ENCODE data around the gene GATA6.
A peak's percentile ranks its signal among the peaks of the same experiment; 100 is the strongest.

The GATA6 gene

DNA sequence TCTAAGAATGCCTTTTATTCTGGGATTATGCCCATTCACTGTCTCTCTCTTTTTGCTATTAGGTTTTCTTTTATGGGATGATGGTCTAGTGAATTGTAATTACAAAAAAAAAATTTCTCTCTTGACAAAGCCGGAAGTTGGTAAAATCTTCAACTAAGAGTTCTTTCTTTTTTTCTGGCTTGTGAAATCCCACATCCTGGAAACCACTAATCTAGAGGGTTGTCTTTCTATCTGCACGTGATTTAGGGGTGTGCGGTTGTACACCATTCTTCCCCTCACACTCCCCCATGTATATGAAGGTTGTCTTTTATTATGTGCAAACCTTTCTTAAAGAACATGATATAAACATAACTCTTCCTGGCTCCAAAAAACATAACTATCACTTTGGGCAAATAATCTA lies 52.0 kb downstream of the GATA6 start:
- DNase-seq, result no peak
- in situ Hi-C loops (cut with HindIII; ENCODE audit: low pct_ligation_motif_present, low pct_unique_long_range_greater_than_20kb, low sequenced_read_pairs), result no loop called here

DNA sequence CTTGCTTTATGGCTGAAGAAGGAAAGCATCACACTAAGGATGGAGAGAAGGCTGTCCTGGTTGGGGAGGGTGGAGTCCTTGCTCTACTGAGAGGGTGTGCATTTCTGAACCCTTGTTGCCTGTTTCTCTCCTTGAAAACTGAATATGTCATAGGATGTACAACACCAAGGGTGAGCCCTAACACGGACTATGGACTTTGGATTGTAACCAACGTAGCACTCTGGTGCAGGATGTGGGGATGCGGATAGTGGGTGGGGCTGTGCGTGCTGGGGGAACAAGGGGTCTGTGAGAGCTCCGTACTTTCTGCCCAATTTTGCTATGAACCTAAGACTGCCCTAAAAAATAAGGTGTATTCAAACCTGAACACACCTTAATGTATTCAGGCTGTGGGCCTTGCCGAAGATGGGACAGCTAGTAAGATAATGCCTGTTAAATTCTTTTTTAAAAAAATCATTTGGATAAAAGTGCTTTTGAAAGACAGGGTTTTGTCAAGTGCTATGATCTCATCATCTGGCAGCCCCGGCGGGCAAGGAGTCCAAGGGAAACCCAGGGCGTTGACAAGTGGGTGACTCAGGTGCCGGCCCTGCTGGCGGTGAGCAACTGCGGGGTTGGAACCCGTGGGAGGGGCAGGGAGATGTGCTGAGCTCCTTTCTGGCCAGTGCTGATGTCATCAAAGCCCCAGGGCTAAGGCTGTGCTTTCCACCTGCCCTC lies 54.0 kb downstream of the GATA6 start:
- in situ Hi-C loops (cut with HindIII; ENCODE audit: low pct_ligation_motif_present, low pct_unique_long_range_greater_than_20kb, low sequenced_read_pairs), result no loop called here
- peak; percentile 95 for DNase-seq

DNA sequence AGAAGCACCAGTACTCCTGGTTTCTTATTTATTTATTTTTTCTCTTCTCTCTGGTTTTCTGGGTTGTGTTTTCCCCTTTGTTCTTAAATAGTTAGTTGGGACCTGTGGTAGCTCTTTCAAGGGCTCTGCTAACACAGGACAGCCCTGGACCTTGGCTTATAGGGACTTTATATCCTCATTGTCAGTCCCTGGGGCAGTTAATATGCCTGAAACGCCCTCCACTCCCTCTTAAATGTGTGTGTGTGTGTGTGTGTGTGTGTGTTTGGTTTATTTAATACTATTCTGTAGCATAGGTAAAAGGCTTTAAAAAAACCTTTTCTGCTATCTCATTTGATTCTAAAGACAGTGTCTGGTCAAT lies 54.6 kb downstream of the GATA6 start:
- DNase-seq, result no peak
- in situ Hi-C loops (cut with HindIII; ENCODE audit: low pct_ligation_motif_present, low pct_unique_long_range_greater_than_20kb, low sequenced_read_pairs), result no loop called here

DNA sequence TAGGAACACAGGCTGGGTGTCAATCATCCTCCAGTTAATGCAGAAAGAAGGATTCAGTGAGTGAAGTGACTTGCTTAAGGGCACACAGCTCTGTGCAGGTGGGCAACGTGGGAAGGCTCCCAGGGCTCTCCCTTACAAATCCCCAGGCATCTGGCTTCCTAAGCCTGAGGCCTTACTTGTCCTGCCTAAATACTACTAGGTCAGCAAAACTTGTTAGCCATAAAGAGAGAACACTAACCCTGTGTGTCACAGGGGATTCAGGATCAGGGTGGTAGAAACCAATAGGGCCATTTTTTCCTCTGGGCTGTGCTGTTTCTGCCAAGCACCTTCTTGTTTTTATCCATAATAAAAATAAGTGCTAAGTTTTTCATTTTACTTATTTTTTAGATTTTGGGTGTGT lies 55.0 kb downstream of the GATA6 start:
- in situ Hi-C loops (cut with HindIII; ENCODE audit: low pct_ligation_motif_present, low pct_unique_long_range_greater_than_20kb, low sequenced_read_pairs), result no loop called here

DNA sequence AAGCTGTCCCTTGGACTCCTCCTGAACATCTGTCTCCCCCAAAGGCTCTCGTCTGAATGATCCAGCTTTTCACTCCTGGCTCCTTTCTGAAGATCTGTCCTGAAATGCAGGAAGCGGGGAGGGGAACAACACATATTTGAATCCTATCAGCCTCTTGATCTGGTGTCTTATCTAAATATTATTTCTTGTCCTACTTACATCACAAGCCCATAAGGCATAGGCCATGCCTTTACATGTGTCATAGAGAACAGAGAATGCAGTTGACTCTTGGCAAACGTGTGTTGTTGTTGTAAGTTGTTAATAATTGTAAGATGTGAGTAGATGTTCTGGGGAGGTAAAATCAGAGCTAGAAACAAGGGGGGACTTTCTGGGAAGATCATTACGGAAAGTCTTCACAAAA lies 57.4 kb downstream of the GATA6 start:
- DNase-seq, result no peak
- in situ Hi-C loops (cut with HindIII; ENCODE audit: low pct_ligation_motif_present, low pct_unique_long_range_greater_than_20kb, low sequenced_read_pairs), result no loop called here

More for the DNA sequence above, 55.0 kb downstream of the GATA6 start:
- no peak for DNase-seq

DNA sequence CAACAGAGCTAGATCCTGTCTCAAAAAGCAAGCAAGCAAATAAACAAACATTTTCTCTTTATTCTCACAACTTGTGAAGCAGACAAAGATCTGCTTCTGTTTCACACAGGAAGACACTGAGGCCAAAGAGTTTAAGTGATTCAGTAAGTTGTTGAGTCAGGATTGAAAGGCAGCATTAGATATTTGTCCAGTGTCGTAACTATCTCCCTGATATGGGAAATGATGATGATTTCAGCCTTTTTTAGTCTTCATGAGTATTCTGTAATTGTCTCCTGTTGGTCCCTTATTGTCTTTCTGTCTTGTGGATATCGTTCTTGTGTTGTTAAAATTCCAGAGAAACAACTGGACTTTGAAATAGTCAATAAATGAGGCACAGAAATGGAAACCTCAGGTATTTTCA lies 59.6 kb downstream of the GATA6 start:
- in situ Hi-C loops (cut with HindIII; ENCODE audit: low pct_ligation_motif_present, low pct_unique_long_range_greater_than_20kb, low sequenced_read_pairs), result no loop called here

DNA sequence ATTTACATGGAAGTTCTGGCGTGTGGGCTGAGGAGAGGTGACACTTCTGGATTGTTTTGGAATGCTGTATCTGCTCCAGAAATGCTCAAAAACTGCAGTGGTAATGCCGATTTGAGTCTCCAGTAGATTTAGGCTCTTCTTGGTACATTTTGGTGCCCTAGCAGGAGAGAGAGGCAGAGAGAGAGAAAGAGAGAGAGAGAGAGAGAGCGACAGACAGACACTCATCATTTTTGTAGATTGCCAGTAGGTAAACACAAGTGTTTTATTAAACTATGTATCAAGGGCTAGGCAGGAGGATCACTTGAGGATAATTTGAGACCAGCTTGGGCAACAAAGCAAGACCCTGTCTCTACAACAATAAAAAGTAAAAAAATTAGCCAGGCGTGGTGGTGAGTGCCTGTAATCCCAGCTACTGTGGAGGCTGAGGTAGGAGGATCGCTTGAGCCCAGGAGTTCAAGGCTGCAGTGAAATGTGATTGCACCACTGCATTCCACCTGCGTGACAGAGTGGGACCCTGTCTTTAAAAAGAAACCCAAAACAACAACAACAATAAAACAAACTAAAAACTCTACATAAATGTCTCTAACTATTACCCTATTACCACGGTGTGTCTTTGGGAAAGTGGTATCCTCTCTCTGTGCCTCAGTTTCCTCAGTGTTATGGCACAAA lies 60.2 kb downstream of the GATA6 start:
- no peak for DNase-seq
- in situ Hi-C loops (cut with HindIII; ENCODE audit: low pct_ligation_motif_present, low pct_unique_long_range_greater_than_20kb, low sequenced_read_pairs), result no loop called here

More for the DNA sequence above, 59.6 kb downstream of the GATA6 start:
- DNase-seq, result no peak

DNA sequence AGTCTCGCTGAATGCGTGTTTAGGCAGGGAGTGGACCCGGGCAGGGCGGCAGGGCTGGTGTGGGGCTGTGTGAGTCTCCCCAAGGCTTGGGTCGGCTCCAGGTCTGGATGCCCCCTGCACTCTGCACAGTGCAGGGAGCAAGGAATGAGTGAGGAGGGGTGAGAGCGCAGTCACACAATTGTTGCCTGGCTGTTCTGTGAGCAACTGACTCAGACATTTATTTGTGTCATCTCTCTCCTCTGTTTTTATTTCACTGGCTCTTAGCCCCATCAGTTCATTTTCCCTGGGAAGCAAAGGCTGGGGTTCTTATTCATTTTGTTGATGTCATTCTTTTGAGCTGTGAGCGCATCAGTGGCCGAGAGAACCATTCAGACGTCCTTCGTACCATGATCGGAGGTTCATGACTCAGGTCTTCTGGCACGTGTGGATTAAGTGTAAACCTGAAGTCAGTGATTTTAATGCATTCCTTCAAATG lies 61.1 kb downstream of the GATA6 start:
- DNase-seq, result peak; percentile 73
- in situ Hi-C loops (cut with HindIII; ENCODE audit: low pct_ligation_motif_present, low pct_unique_long_range_greater_than_20kb, low sequenced_read_pairs), result no loop called here

DNA sequence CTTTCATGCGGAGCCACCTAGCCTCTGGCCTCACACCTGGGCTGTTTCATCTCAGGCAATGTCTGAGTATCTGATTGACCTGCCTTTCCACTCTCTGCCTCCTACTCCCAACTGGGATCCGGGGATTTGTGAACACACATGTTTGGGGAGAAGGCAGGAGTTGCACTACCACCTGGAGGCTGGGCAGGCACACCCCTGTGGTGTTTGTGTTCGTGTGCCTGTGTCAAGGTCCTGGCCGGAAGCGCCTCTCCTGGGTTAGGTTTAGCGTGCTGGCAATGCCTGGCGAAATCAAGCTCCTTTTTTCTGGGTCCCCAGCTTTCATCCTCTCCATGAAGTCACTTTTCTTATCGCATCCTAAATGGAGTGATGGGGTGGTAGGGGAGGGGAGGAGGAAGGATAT lies 63.9 kb downstream of the GATA6 start:
- DNase-seq, result no peak
- in situ Hi-C loops (cut with HindIII; ENCODE audit: low pct_ligation_motif_present, low pct_unique_long_range_greater_than_20kb, low sequenced_read_pairs), result no loop called here

DNA sequence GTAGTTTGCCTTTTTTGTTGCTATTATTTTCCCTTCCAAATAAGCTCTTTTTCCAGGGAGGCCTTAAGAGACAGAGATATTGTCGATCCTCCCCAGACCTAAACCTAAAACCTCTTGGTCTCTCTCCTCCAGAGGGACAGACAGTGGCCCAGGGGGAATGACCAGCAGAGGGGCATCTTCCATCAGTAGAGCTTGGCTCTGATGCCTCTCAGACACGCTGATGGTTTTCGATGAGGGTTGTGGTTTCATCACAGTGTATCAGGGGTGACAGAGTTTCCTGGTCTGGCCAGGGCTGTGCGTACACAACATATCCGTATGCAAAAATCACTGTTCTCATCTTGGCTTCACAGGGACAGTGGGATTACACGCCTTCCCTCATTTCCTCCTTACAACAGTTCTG lies 68.6 kb downstream of the GATA6 start:
- DNase-seq, result no peak
- in situ Hi-C loops (cut with HindIII; ENCODE audit: low pct_ligation_motif_present, low pct_unique_long_range_greater_than_20kb, low sequenced_read_pairs), result no loop called here

DNA sequence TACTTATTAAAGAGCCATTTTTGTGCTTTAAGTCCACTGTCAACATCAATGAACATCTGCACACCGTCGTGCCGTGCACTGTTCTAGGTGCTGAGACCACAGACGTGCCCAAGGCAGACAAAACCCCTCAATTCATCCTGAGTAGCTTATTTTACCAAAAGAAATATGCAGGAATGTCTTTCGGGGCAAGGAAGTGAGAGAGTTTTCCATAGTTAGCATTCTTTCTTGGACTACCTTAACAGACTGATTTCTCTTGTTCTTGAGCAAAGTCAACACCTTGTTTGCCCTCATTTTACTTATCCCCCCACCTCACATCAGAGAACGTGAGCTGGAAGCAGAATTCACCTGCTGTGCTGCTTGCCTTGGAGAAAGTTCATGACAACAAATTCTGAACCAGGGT lies 69.3 kb downstream of the GATA6 start:
- in situ Hi-C loops (cut with HindIII; ENCODE audit: low pct_ligation_motif_present, low pct_unique_long_range_greater_than_20kb, low sequenced_read_pairs), result no loop called here

DNA sequence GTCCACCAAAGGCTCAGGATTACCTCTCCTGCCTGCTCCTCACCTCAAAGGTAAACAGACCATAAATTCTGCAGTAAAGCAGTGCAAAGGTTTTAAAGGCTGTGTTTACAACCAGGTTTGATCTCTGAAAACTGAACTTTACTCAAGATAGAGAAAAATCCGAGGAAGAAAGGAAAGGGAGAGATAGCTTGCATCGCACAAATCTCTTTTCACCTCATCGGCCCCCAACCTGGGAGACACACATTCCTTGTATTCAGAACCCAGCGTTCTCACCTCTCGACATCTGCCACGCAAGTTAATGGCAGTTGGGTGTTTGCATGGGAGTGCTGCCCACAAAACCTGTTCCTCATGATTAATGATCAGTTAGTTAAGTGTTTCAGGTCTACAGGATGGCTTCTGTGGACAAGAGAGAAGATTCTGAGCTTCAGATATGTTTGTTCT lies 72.6 kb downstream of the GATA6 start:
- DNase-seq, result no peak
- in situ Hi-C loops (cut with HindIII; ENCODE audit: low pct_ligation_motif_present, low pct_unique_long_range_greater_than_20kb, low sequenced_read_pairs), result no loop called here

More for the DNA sequence above, 69.3 kb downstream of the GATA6 start:
- no peak for DNase-seq

DNA sequence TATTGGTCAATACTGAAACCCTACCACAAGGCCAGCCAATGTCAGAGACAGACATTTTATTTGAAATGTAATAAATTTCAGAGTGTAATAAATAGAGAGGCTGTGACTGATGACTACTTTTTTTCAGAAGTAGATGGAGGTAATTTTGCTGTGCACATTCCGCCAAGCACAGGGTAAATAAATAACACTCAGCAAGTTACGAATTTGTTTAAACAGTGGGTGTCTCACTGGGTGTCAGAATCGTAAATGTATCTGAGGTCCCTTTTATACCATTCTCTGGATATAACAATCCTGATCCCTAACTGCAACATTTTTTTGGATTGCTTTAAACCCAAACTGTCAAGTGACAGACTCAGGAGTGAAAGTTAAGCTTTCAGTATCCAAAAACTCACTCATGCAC lies 74.1 kb downstream of the GATA6 start:
- no peak for DNase-seq
- in situ Hi-C loops (cut with HindIII; ENCODE audit: low pct_ligation_motif_present, low pct_unique_long_range_greater_than_20kb, low sequenced_read_pairs), result no loop called here

DNA sequence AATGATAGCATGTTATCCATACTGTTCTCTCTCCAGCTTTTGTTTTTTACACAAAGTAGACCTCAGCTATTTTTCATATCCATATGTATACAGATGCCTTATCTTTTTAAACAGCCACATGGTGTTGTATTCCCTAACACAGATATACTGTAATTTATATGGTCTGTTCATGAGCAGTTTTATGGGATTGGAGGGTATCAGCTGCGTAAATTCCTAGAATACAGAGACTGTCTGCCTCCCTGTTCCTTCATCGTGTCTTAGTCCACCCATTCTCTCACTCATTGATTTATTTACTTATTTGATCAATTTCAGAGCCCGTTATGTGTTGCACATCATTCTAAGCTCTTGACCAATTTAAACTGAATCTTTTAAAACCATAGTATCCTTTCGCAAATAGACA lies 80.6 kb downstream of the GATA6 start:
- in situ Hi-C loops (cut with HindIII; ENCODE audit: low pct_ligation_motif_present, low pct_unique_long_range_greater_than_20kb, low sequenced_read_pairs), result no loop called here
- no peak for DNase-seq

DNA sequence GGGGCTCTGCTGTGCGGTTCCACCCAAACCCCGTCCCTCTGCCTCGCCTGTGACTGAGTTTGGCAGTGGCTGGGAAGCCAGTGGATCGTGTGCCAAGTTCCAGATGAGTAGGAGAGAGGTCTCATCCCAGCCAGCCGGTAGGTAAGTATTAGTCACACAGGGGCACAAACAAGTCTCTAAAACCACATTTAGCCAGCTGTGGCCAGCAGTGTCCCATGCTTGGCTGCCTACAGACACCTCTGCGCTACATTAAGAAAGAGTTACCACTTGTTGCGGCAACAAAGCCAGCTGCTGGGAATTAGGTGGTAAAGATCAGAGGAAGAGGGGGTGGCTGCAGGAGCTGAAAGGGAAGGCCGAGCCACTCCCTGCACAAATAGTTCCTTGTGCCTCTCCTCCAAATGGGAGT lies 81.2 kb downstream of the GATA6 start:
- in situ Hi-C loops (cut with HindIII; ENCODE audit: low pct_ligation_motif_present, low pct_unique_long_range_greater_than_20kb, low sequenced_read_pairs), result no loop called here
- DNase-seq, result no peak
